Testis (tissue), 5 donors: ENCODE measurements around the gene WDR19. TPM values are rescaled to one million over a fixed set of nuclear protein-coding genes. Genes with fewer than 3 reads are reported as not detected.
"Not testable (repeated sequence)": the region's sequence is repeated elsewhere in the genome, so short reads cannot be mapped to it uniquely, and the experiment has no call there.

ENCODE experiments used
- DNase-seq: peaks from one replicate; pipeline ENCODE4 v3.0.0-alpha.2; 2019
- H3K27ac ChIP-seq, 2 donors: fragments of 200-600 bp; sonication (generic); one replicate each; pipeline ENCODE4 v1.5.1; 2019
- H3K27me3 ChIP-seq: fragments of 200-600 bp; sonication (generic); one replicate; pipeline ENCODE4 v1.5.1; 2019
- H3K36me3 ChIP-seq: fragments of 200-600 bp; sonication (generic); one replicate; pipeline ENCODE4 v1.5.1; 2017; ENCODE audit warnings: low read depth; ENCODE audit errors: missing control alignments
- H3K4me1 ChIP-seq: fragments of 200-600 bp; sonication (generic); one replicate; pipeline ENCODE4 v1.5.1; 2019
- H3K4me3 ChIP-seq, 2 donors: fragments of 200-600 bp; sonication (generic); one replicate each; pipeline ENCODE4 v1.5.1; 2017 to 2019
- H3K9me3 ChIP-seq: fragments of 200-600 bp; sonication (generic); one replicate; pipeline ENCODE4 v1.5.1; 2017
- POLR2A ChIP-seq: fragments of 450-650 bp; IDR thresholded peaks from one replicate; pipeline ENCODE4 v1.6.1; 2017; ENCODE audit warnings: antibody characterized with exemption, mild to moderate bottlenecking, moderate library complexity
- WGBS, 2 donors: methylation state at CpG; one replicate each; pipeline ENCODE4 v1.1.5; 2018; 5-methylcytosine and 5-hydroxymethylcytosine counted together
- intact Hi-C: fragments of 100-400 bp; cut with DNase I; formaldehyde crosslinking; loops from one replicate; pipeline ENCODE4 v1.15.1; 2023; ENCODE audit warnings: low total_unique reads
- long read RNA-seq, 2 donors: transcript quantifications; one replicate each; lab custom pipeline, GENCODE V29; 2026
- polyA plus RNA-seq: library from polyadenylated mRNA; stranded (reverse); fragments of 350-450 nt; fragmentation: Illumina TruSeq; extraction: RNeasy Lipid Tissue Mini Kit (QIAGEN cat#74804); gene quantifications from one replicate; pipeline ENCODE4 v1.2.3, GENCODE V29; 2014; ENCODE audit warnings: low read depth, low replicate concordance; ENCODE audit not compliant: insufficient read depth
- total RNA-seq, 2 donors: library from RNA; depleted of rRNA; stranded (reverse); fragments of >200 nt; gene quantifications; one replicate each; pipeline ENCODE4 v1.2.3, GENCODE V29; 2016
- TF ChIP-seq, protein P1 (sequence below), 3 experiments: fragments of 450-650 bp in 2 of 3; fragments of 200-600 bp in 1 of 3; sonication (generic) in 1 of 3; IDR thresholded peaks; one replicate each; pipeline ENCODE4 v1.5.1; 2016 to 2019; ENCODE audit warnings: antibody characterized with exemption in 3 of 3, mild to moderate bottlenecking in 2 of 3, moderate library complexity in 1 of 3

Gene WDR19
- 10 to 100 TPM; 49.3 to 56.5 TPM for total RNA-seq
- polyA plus RNA-seq: 44.6 TPM
- long read RNA-seq, donor 1, partial matches to known transcripts: 0 of 5 reads
- long read RNA-seq, donor 1, other reads (novel, unspliced or antisense): 0 of 5 reads
- long read RNA-seq, donor 2, partial matches to known transcripts: 0 of 1 reads
- long read RNA-seq, donor 2, other reads (novel, unspliced or antisense): 0 of 1 reads

DNA sequence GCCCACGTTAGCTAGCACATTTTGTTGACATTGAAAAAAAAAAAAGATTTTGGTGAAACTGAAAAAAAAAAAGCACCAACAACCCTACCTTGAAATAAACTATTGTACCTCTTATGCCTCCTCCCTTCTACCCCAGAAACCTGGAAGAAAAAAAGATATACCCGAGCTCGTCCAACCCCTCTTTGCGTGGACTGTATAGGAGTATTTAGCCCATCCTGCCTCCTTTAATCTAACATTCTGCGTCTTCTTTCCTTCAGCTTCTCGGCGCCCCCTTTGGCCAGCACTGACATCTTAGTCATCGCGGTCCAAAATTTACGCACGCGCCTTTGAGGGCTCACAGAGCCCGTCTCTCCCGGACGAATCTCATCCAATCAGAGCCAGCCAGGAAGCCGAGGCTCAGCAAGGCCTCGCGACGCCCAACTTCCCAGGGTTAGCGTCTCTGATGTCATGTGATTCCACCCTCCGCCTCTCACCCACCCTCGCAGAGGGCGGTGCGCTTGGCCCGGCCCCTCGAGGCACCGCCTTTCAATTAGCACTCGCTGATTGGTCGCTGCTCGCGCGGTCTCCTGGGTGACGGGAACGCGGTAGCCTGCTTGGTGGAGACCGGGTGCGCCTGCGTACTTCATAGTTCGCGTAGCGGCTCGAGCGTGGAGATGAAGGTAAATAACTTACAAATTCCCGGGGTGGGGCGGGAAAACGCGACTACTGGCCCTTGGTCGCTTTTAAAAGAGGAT is at the start of gene WDR19:
Gene WDR19, plus strand, starts transcription at position 625 of the 734 bp plus-strand sequence. Its CDS starts 29 bp downstream, at position 654.
- Histone ChIP-seq H3K27ac (peak within 1 kb of the TSS; percentile 64 to 74), H3K27me3 (no peaks in the 10 kb centered on the region), H3K9me3 (no peaks in the 10 kb centered on the region), H3K4me3 (peak within 1 kb of the TSS; percentile 78 to 81), H3K36me3 (no peaks in the 10 kb centered on the region), H3K4me1 (no peaks in the 10 kb centered on the region)
- peak; percentile 99 for DNase-seq
- WGBS, 2 donors: 1% methylated on average over 30 to 48 of the region's 48 CpGs
- intact Hi-C loops: no loop called here
- TF ChIP-seq, protein P1, sequence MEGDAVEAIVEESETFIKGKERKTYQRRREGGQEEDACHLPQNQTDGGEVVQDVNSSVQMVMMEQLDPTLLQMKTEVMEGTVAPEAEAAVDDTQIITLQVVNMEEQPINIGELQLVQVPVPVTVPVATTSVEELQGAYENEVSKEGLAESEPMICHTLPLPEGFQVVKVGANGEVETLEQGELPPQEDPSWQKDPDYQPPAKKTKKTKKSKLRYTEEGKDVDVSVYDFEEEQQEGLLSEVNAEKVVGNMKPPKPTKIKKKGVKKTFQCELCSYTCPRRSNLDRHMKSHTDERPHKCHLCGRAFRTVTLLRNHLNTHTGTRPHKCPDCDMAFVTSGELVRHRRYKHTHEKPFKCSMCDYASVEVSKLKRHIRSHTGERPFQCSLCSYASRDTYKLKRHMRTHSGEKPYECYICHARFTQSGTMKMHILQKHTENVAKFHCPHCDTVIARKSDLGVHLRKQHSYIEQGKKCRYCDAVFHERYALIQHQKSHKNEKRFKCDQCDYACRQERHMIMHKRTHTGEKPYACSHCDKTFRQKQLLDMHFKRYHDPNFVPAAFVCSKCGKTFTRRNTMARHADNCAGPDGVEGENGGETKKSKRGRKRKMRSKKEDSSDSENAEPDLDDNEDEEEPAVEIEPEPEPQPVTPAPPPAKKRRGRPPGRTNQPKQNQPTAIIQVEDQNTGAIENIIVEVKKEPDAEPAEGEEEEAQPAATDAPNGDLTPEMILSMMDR (IDR thresholded peaks at IDR 0.05): peak; percentile 38 to 55 (median 40)
- no peak for TF ChIP-seq POLR2A

DNA sequence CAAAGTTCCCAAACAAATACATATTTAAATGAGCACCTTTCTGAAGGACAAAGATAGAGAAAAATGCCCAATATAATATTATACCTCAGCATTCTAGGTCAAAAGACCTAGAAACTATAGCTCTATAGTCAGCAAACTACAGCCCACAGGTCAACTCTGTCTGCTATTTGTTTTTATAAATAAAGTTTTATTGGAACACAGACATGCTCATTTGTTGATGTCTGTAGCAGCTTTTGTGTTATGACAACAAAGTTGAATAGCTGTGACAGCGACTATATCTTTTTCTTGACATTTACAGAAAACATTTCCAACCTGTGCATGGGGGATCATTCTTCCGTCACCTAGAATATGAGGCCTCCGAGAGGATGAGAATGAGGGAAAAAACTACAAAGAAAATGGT is 48.7 kb upstream of the WDR19 start:
- WGBS, 2 donors: 97 to 98% methylated on average over 3 of the region's 3 CpGs
- H3K4me1 ChIP-seq: peaks cover 4% of the 10 kb centered on the region
- H3K27me3 ChIP-seq: no peaks in the 10 kb centered on the region
- intact Hi-C loops: no loop called here
- no peak for DNase-seq
- no peaks in the 10 kb centered on the region for H3K9me3 ChIP-seq
- H3K27ac ChIP-seq: no peak overlapping the region
- TF ChIP-seq, protein P1 (IDR thresholded peaks at IDR 0.05): no peak
- no peak for TF ChIP-seq POLR2A
- H3K4me3 ChIP-seq: no peak overlapping the region
- no peaks in the 10 kb centered on the region for H3K36me3 ChIP-seq

- Histone ChIP-seq H3K27ac (no peak overlapping the region), H3K4me1 (peaks cover 4% of the 10 kb centered on the region), H3K36me3 (no peaks in the 10 kb centered on the region), H3K4me3 (no peak overlapping the region), H3K9me3 (no peaks in the 10 kb centered on the region), H3K27me3 (no peaks in the 10 kb centered on the region)
- intact Hi-C loops: no loop called here
- TF ChIP-seq, protein P1 (IDR thresholded peaks at IDR 0.05): no peak
- TF ChIP-seq POLR2A: no peak
- WGBS, 2 donors: 42 to 53% methylated on average over 2 of the region's 2 CpGs
- DNase-seq: no peak
Observed at GRCh38 chr4:39134683-39135306, 47.5 kb upstream of the WDR19 start.

DNA sequence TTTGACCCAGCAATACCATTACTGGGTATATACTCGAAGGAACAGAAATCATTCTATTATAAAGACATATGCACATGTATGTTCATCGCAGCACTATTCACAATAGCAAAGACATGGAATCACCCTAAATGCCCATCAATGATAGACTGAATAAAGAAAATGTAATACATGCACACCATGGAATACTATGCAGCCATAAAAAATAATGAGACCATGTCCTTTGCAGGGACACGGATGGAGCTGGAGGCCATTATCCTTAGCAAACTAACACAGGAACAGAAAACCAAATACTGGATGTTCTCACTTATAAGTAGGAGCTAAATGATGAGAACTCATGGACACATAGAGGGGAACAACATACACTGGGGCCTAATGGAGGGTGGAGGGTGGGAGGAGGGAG is 44.1 kb upstream of the WDR19 start:
- H3K9me3 ChIP-seq, DNase-seq, H3K36me3 ChIP-seq, H3K27me3 ChIP-seq, H3K4me3 ChIP-seq, H3K27ac ChIP-seq, H3K4me1 ChIP-seq, intact Hi-C loops: not testable (repeated sequence)
- WGBS, 2 donors: 83% methylated on average over 3 of the region's 3 CpGs

GRCh38 chr4:39146211-39146610 is 36.1 kb upstream of the WDR19 start:
- 70 to 71% methylated on average over 1 of the region's 1 CpG for WGBS, 2 donors

More at GRCh38 chr4:39146211-39146610, 36.1 kb upstream of the WDR19 start:
- intact Hi-C loops: no loop called here
- H3K4me1 ChIP-seq: no peaks in the 10 kb centered on the region
- no peaks in the 10 kb centered on the region for H3K9me3 ChIP-seq
- no peak for DNase-seq
- H3K27ac ChIP-seq: no peak overlapping the region
- no peaks in the 10 kb centered on the region for H3K27me3 ChIP-seq
- H3K4me3 ChIP-seq: no peak overlapping the region
- H3K36me3 ChIP-seq: no peaks in the 10 kb centered on the region
- no peak for TF ChIP-seq POLR2A
- TF ChIP-seq, protein P1 (IDR thresholded peaks at IDR 0.05): no peak
